GM18868 (cell line): ENCODE results near the gene ANKRD55.
"Not testable (repeated sequence)": the region's sequence is repeated elsewhere in the genome, so short reads cannot be mapped to it uniquely, and the experiment has no call there.

Experiments used
- ATAC-seq: cut with Tn5 transposase; IDR thresholded peaks from one replicate; pipeline ENCODE4 v1.9.1; 2021; ENCODE audit warnings: mild to moderate bottlenecking, moderate library complexity; ENCODE audit not compliant: unreplicated experiment

The ANKRD55 gene

DNA sequence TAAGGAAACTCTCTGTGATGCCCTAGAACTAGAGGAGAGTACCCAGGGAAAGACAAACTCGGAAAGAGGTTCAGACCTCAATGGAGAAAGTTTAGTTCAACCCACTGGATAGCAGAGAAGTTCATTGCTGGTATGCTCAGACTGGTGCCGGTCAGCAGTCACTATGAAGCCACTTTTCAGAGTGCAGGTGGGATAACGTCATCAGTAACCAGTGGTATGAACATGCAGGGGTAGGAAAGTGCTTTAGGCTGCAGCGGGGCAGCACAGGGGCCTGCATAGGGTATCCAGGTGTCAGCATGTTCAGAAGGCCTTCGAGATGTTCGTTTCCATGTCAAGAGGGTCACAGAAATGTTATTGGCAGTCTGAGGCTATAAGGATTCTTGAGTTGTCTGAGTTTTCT, 20.8 kb upstream of the ANKRD55 start:
- ATAC-seq = no peak

DNA sequence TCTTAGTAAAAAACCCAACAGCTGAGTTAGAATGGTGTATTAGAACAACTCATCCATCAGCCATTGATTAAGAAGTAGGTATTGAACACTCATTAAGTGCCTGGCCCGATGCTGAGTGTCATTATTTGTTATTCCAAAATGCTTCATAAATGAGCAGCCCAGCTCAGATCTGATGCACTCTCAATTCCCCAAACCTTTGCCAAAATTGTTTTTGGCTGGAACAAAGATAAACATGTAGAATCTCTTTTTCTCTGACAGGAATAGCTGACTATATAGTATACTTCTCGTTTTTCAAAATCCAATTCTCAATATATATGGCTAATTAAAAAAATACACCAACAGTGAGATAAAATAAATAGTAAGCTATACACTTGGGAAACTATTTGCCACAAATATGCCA, 20.0 kb upstream of the ANKRD55 start:
- no peak for ATAC-seq

DNA sequence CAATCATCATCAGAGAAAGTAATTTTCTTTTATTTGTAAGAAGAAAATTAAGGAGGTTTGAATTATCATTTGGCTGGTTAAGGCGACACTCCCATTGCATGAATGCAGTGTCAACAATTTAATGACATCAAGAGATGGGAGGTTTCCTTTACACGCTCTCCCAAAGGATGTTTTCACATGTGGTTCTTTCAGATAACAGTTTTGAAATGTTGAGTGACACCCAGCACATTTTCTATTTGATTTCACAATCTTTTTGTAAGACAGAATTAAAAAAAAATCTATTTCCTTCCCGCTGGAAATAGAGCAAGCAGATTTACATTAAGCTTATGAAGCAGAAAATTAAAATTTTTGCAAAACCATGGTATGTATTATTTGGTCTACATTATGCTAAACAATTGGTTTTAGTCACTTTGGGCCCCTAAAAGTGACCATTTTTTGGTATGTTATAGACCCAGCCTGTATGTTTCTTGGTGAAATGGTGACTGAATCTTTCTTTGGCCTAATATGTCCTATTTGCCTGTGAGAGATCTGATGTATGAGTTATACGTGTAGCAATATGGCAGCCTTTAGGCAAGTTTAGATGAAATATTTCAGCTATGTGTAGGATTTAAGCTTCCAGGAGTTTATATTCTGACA, 18.9 kb upstream of the ANKRD55 start:
- ATAC-seq = no peak

DNA sequence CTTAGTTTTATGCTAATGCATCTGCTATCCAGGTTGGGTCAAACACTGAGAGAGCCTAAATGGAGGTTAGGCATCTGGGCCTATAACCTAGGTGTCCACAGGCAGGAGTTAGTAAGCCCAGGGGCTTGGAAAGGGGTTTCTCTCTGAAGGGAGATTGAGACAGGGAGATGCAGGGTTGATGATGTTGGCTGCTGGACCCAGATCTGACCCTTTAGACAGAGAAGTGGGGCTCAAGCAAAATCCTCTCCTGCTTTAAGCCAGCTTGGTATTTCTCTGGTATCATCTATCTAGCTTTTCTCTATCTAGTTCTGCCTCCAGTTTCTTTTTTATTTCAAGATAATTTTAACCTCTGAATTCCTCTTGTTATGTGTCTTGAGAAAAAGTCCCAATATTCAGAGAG, 18.3 kb upstream of the ANKRD55 start:
- ATAC-seq = no peak

DNA sequence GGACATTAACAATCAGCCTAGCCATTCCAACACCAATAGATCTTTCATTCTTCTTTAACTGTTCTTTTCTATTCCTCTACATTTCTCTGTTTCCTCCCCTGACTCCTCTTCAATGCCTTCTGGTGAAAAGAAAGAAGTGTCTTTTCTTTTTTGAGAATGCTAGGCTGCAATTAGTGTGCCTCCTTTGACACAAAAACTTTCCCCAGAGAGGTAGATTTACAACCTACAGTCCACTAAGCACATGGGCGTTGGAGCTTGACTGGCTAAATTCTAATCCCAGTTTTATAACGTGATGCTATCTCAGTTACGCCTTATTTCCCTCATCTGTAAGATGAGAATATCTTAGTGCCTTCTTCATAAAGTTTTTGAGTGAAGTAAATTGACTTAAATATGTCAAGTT, 16.9 kb upstream of the ANKRD55 start:
- ATAC-seq = no peak

DNA sequence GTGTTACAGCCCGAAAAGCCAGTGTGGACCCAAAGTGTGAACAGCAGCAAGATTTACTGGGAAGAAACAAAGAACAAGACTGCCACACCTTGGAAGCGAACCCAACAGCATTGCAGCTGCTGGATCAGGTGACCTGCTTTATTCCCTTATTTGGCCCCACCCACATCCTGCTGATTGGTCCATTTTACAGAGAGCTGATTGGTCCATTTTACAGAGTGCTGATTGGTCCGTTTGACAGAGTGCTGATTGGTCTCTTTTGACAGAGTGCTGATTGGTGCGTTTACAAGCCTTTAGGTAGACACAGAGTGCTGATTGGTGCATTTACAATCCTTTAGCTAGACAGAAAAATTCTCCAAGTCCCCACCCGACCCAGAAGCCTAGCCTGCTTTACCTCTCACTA, 16.0 kb upstream of the ANKRD55 start:
- not testable (repeated sequence) for ATAC-seq

DNA sequence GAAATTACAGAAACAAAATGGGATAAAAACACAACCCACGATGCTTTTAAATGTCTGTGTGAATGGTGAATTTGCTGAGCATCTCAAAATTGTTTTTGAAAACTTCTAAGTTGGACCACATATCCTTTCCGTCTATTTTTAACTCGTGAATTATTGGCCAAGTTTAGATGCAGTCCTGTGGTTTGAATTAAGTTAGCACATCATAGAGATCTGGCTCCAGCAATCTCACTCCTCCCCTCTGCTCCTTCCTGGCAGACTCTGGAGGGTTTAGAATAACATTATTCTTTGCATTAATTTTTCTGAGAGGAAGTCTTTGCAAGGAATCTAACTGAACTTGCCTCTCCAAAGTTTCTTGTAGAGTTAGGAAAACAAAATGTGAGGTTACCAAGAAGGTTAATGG, 14.5 kb upstream of the ANKRD55 start:
- no peak for ATAC-seq

DNA sequence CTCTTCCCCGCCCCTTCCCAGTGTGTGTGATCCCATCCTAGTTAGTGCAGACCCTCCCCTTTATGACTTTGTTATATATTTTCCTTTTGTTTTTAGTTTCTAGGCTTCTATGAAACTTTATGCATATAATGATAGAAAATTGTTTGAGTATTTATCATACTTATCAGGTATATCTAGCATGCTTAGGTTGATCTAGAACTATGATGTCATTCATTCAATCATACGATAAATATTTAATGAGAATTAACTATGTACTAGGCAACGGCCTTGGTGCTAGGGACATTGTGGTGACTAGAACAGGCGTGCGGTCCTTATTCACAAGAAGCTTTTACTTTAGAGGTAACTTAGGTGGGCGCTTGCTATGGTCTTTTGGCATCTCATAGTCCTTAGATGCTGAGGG, 13.6 kb upstream of the ANKRD55 start:
- no peak for ATAC-seq

DNA sequence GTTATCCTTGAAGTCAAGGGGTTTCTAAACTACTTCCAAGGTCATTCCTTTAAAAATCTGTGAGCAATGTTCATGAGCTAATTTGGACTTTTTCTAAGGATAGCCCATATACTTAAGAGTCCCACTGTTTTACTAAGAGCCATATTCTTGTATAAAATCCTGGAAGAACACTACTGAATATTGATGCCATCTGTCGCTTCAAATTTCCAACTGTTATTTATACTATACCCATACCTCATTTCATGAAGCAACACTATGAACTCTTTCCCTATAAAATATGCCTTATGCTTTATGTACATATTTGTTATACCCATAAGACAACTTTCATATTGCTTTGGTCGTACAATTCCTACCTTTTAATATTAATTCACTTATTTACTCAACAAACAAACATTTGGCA, 12.4 kb upstream of the ANKRD55 start:
- no peak for ATAC-seq

DNA sequence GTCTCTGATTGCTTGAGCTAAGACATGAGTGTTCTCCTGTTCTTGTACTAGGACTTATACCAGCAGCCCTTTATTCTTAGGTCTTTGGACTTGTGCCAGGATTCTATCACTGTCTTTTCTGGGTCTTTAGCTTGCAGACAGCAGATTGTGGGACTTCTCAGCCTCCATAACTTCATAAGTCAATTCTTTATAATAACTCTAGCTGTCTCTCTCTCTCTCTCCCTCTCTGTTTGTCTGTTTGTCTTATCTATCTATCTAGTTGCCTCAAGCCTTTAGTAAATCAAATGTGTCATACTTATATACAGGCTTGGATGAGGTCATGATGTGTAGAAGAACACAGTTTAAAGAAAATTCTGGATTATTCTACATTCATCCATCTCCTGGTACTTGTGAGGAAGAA, 11.5 kb upstream of the ANKRD55 start:
- no peak for ATAC-seq

DNA sequence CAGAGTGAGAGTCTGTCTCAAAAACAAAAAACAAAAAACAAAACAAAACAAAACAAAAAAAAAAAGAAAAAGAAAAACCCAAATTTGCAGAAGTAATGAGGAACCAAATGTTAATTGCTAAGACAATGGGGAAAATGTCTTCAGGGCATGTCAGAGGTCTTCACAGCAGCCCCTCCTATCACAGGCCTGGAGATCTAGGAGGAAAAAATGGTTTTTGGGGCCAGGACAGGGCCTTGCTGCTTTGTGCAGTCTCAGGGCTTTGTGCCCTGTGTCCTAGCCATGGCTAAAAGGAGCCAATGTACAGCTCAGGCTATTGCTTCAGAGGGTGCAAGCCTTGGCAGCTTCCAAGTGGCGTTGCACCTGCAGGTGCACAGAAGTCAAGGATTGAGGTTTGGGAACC, 9.1 kb upstream of the ANKRD55 start:
- ATAC-seq = not testable (repeated sequence)

DNA sequence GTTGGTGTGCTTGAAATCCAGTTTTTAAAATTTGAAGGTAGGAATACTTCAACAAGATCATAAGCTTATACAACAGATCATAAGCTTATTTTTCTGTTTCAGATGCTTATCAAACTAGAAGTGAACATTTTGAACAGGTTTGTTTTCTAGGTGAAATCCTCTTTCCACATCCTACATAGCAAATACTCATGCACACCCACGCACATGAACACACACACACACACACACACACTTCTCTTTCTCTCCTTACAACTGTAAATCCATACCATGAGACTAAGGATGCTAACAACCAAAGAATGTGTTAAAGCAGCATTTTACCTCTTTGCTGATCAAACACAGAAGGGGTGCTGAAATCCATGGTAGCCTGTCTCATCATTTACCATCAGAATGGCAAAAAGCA, 592 bp downstream of the ANKRD55 start:
- no peak for ATAC-seq

DNA sequence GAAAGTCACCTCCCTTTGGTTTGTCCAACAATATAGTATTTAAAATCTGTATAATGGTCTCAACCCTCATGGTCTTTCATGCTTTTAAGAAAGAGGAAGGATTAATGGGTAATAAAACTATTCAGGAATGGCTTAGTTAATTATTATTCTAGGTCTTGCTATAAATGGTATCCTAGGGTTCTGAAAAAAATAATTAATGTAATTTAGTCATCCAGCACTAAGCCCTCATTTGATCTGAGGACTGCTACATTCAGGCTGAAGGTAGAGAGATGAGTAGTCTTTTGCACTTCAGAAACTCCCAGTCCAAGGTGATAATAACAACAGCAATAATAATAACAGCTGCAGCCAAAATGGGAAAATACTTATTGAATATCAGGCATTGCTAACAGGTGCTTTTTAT, 2.6 kb downstream of the ANKRD55 start:
- no peak for ATAC-seq

DNA sequence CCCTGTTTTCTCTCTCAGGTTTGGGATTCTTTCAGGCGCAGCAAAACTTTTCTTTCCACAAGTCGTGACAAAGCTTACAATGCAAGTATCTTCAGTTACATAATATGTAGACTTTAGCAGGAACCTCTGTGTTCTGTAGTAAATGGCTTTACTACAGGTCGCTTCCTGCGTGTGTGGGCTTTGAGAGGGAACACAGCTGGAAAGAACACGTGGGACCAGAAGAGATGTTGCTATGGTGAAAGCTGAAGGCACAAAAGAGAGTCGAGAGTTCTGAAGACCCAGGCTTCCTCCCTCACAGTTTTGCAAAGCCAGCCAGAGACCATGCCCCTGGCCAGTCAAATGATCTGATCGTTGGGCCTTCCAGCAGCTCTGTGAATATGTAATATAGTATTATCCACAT, 4.0 kb downstream of the ANKRD55 start:
- no peak for ATAC-seq

DNA sequence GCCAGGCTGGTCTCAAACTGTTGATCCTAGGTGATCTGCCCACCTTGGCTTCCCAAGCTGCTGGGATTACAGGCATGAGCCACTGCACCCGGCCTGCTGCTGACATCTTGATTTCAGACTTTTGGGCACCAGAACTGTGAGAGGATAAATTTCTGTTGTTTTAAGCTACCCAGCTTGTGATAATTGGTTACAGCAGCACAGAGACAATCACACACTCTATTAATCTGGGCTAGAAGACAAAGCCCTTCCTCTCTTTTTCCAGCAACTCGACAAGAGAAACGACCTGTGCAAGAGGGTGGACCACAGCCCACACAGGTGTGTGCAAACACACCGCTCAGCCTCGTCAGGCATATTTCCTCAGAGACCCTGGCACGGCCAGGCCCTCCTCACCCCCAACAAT, 4.5 kb downstream of the ANKRD55 start:
- no peak for ATAC-seq

DNA sequence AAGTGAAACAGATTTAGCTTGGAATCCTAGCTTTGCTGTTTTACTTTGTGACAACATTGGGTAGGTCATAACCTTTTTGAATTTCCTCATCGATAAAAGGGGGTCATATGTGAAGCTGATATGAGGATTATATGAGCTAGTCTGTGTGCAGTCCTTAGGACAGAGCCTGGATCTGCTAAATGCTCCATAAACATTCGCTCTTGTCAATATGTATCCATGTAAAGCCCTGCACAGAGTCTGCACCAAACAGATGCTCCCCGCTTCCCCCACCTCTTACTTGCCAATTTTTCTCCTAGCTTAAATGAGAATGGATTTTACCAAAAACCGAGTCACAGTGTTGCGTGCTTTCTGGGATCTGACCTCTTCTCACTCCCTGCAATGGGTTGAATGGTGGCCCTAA, 5.4 kb downstream of the ANKRD55 start:
- ATAC-seq = no peak

DNA sequence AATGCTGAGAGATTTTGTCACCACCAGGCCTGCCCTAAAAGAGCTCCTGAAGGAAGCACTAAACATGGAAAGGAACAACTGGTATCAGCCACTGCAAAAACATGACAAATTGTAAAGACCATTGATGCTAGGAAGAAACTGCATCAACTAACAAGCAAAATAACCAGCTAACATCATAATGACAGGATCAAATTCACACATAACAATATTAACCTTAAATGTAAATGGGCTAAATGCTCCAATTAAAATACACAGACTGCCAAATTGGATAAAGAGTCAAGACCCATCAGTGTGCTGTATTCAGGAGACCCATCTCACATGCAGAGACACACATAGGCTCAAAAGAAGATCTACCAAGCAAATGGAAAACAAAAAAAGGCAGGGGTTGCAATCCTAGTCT, 9.8 kb downstream of the ANKRD55 start:
- not testable (repeated sequence) for ATAC-seq

DNA sequence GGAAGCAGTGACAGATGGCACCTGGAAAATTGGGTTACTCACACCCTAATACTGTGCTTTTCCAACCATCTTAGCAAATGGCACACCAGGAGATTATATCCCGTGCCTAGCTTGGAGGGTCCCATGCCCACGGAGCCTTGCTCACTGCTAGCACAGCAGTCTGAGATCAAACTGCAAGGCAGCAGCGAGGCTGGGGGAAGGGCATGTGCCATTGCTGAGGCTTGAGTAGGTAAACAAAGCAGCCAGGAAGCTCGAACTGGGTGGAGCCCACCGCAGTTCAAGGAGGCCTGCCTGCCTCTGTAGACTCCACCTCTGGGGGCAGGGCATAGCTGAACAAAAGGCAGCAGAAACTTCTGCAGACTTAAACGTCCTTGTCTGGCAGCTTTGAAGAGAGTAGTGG, 11.5 kb downstream of the ANKRD55 start:
- ATAC-seq = not testable (repeated sequence)

DNA sequence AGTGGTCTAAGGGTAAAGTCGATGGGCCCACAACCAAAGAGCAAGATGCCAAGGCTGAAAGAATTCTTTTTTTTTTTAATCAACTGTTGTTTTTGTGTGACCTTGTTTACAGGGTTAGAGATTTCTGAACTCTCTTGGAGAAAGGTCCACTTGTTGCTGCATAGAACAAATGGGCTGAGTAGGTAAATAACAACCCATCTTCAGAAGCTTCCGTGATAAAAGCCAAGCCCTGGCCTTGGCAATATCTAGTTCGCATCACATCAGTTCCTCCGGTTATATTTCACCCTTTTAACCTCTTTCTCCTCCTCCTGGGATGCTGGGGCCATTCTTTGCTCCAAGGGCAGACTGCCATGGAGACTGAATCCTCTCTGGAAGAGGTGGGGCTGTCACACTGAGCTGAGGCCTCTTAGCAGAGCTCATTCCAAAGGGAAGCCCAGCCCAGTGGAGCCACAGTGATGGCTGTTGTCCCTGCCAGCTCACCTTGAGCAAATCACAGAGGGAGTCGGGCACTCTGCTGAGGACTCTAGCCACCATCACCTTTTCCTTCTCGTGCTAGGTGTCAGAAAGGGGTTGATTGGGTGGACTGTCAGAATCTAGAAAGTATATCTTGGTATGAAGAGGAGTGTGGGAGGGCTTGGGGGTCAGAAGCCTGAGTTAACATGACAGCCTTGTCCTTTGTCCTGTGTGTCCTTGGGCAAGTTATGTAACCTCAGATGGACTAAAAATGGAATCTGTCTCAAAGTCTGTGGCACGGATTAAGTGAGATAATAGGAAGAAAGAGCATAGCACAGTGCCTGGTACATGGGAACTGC, 17.9 kb downstream of the ANKRD55 start:
- ATAC-seq = no peak

DNA sequence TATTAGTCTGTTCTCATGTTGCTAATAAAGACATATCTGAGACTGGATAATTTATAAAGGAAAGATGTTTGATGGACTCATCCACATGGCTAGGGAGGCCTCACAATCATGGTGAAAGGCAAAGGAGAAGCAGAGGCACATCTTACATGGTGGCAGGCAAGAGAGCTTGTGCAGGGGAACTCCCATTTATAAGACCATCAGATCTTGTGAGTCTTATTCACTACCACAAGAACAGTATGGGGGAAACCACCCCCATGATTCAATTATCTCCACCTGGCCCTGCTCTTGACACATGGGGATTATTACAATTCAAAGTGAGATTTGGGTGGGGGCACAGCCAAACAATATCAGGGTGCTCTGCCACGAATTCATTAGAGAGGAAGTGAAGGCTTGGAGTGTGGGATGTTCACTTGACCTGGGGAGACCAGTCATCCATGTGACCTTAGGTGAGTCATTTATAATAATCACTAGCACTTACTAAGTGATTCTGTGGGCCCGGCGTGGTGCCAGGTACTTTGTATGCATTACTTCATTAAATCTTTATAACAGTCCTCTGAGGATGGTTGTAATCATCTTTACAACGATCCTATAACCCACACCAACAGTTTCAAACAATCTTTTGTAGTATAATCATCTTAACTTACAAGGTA, 19.1 kb downstream of the ANKRD55 start:
- ATAC-seq = not testable (repeated sequence)

DNA sequence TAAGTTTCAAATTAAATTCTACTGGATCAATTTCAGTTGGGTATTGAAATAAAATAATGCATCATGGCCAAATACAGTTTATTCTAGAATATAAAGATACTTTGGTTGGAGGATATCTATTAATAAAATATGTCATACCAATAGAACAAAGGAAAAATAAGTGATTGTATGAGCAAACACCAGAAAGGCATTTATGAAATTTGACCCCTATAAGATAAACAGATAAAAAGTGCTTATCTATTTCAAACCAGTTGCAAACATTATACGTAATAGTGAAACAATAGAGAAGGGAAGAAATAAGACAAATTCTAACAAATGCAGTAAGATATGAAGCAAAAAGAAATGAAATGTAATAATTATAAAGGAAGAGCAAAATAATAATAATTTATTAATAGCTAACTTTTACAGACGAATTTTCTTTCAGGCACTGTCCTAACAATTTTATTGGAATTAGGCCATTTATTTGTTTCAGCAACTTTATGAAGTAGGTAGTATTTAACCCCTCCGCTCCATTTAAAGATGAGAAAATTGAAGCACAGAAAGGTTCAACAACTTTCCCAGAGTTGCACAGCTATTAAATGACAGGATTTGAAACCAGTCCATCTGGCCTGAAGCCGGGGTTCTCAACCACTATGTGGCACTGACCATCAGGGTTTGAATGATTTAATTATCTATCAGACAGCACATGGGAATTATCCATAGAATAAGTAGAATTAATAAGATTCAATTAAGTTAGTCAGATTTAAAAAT, 20.8 kb downstream of the ANKRD55 start:
- ATAC-seq = no peak
